Hair follicular keratinocyte (primary cell): Measurements from ENCODE around the gene ZCCHC2. TPM values are rescaled to one million over a fixed set of nuclear protein-coding genes. Genes with fewer than 3 reads are reported as not detected.

Experiments used
- total RNA-seq: library from RNA; depleted of rRNA; stranded (reverse); fragments of >200 nt; gene quantifications from 2 replicates; pipeline ENCODE4 v1.2.3, GENCODE V29; 2015

The ZCCHC2 gene
- total RNA-seq: 7.3 and 9.2 TPM in 2 replicates

DNA sequence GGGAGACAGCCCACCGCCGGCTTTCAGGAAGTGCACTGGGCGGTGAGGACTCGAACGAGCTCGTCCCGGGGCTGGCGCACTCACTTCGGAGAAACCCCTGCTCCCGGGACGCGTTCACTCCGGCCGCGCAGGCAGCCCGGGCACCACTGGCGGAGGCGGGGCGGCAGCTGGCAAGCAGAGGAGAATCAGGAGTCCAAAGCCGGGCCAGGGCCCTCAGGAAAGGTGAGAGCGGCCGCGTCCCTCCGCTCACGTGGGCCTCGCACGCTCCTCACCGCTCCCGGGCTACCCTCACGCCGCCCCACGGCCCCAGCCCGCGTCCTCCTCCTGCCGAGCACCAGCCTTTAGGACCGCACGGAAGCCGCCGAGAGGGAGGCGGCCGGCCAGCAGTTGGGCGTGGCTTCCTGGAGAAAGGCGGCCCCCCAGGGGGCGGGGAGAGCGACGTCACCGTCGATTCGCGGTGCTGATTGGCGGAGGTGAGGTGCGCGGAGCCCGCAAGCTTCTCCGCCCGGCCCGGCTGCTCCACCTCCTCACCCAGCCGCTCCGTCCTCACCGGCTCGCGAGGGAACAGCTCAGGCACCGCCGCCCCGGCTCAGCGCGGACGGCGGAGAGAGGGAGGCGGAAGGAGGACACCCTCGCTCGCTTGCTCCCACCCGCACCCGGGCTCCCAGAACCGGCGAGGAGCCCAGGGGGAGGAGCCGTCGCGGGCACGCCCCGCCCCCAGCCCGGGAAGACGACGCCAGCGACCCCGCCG, at the start of gene ZCCHC2:
Gene ZCCHC2, plus strand, starts transcription at position 522 of the 751 bp plus-strand sequence. CDS start 400 bp downstream, outside the sequence.

Other genes starting within 250 kb of the ZCCHC2 start
- gene TNFRSF11A, start 197.7 kb upstream of the ZCCHC2 start, total RNA-seq: 0.16 and 0.23 TPM in 2 replicates
- gene PHLPP1, start 192.5 kb downstream of the ZCCHC2 start, total RNA-seq: 6.9 and 7.7 TPM in 2 replicates